GM12875 (cell line): Measurements from ENCODE around the gene IRAK1.

Experiments used
- H3K4me3 ChIP-seq: one replicate; pipeline ENCODE4 v1.5.1; 2011; ENCODE audit warnings: low read depth, low read length, control low read depth
- TF ChIP-seq, protein P1 (sequence below): IDR thresholded peaks from 2 replicates; pipeline ENCODE4 v1.5.1; 2011; ENCODE audit warnings: low read depth, mild to moderate bottlenecking, control low read depth, inconsistent platforms, low read length, moderate library complexity, borderline replicate concordance; ENCODE audit not compliant: insufficient read depth

Gene IRAK1

DNA sequence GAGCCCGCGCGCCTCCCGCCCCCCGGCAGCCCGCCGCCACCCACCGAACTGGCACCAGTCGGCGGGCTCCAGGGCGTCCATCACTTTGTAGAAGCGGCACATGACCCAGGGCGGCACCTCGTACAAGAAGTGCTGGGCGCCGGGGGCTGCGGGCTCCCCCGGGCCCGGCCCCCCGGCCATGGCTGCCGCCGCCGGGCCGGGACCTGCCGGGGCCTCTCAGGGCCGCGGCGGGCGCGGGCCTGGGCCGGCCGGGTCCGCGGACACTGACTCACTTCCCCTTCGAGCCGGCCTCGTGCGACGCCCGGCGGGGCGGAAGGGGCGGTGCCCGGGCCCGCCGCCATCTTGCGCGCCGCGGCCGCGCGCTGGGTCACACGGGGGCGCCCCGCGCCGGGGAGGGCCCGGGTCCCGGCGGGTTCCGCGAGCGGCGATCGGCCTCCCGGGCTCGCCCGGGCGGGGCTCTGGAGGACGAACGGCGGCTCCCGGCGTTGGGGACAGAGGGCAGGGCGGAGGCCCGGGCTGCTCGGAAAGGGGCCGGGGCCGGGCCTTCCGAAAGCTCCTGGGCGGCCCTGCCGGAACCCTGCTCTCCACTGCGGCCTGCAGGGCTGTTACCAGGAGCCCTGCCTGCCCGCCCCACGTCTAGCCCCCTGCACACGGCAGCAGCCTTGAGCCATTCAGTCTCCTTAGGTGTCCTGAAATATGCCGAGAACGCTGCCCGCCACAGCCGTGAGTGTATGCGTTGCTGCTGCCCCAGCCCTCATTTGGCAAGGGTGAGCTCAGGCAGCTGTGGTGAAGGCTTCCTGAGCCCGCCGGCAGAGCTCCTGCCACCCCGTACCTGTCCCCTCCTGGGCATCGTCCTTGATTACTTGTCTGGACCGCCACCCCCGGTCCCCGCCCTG, at the start of gene IRAK1:
IRAK1 (minus strand) TSS at position 270 of the 896 bp plus-strand sequence; CDS start at position 180, 90 bp downstream.
- H3K4me3 ChIP-seq, result peak within 1 kb of the TSS; percentile 71
- TF ChIP-seq, protein P1, sequence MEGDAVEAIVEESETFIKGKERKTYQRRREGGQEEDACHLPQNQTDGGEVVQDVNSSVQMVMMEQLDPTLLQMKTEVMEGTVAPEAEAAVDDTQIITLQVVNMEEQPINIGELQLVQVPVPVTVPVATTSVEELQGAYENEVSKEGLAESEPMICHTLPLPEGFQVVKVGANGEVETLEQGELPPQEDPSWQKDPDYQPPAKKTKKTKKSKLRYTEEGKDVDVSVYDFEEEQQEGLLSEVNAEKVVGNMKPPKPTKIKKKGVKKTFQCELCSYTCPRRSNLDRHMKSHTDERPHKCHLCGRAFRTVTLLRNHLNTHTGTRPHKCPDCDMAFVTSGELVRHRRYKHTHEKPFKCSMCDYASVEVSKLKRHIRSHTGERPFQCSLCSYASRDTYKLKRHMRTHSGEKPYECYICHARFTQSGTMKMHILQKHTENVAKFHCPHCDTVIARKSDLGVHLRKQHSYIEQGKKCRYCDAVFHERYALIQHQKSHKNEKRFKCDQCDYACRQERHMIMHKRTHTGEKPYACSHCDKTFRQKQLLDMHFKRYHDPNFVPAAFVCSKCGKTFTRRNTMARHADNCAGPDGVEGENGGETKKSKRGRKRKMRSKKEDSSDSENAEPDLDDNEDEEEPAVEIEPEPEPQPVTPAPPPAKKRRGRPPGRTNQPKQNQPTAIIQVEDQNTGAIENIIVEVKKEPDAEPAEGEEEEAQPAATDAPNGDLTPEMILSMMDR, result 0 out of 2 replicates have a peak, but pooled peaks have one; percentile 2

DNA sequence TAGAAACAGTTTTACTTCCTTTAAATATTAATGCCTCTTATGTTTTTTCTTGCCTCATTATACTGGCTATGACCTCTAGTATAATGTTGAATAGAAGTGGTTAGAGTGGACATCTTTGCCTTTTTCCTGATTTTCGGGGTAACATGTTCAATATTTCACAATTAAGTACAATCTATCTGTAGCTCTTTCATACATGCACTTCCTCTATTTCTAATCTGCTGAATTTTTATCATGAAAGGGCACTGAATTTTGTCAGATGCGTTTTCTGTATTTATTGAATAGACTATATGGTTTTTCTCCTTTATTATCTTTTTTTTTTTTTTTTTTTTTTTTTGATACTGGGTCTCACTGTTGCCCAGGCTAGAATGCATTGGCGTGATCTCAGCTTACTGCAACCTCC, 48.9 kb upstream of the IRAK1 start:
- no peak overlapping the region for H3K4me3 ChIP-seq
- TF ChIP-seq, protein P1, result no peak

DNA sequence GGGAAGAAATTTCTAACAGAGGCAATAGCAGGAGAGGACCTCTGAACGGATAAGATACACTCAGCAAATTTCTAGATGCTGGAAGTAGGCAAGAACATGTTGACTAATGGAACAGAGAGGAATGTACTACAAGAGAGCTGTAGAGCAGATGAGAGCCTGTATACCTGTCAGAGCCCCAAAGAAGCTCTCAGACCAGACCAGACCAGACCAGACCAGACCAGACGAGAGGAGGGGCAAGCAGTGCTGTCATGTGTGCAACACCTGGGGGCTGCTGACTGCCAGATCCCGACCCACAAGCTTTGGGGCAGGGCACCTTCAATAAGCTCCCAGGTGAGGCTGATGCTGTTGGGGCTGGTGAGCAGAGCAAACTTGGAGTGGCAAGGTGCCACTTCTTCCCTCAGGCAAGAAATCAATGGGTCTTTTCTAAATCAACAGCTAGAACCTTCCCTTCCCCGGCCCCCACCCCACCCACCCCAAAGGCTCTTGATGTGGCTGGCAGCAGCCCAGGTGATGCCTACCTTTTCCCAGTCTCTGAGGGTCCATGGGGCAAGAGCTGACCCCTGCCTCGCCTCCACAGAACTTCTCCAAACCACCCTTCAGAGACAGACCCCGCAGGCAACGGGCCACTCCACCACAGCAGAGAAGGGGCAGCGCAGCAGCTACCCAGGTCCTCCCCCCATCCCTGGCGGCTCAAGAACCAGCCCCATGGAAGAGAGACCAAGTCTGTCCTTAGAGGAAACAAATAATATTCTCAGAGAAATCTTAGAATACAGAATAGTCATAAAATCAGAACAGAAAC, 45.1 kb upstream of the IRAK1 start:
- no peak overlapping the region for H3K4me3 ChIP-seq
- TF ChIP-seq, protein P1, result no peak

DNA sequence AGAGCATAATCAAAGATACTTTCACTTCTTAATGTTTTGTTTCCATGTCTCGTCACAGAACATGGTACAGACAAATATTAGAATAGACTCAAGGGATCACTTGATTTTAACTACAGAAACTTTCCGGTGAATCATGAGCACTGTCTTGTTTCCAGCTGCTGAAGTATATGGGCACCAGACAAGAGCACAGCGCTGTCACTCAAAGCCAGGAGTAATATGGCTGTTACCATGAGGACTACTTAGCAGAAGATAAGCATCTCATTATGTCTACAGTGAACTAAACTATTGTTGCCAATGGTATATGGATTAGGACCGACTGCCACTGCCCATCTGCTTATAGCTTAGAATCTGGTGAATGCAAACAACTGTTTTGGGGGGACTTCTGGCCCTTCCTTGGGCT, 43.5 kb upstream of the IRAK1 start:
- H3K4me3 ChIP-seq, result no peak overlapping the region
- TF ChIP-seq, protein P1, result no peak

DNA sequence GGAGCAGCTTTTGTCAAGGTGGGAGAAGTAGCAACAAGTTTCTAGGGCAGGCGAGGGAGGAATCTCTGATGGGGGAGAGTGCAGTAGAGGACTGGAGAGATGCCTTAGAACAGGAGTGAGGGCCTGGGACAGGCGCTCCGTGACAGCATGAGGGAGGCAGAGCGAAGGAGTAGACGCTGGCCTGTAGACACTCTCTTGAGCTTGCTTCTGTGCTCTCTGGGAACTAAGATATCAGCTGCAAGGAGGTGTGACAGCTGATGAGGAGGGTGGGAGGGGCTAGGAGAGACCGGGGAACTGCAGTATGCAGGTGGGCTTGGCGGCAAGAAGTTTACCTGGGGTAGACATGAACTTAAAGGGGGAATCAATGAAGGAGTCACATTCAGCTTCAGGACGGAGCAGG, 42.1 kb upstream of the IRAK1 start:
- H3K4me3 ChIP-seq, result no peak overlapping the region
- TF ChIP-seq, protein P1, result no peak

- TF ChIP-seq, protein P1, result no peak
- H3K4me3 ChIP-seq, result no peak overlapping the region
Measured at GRCh38 chrX:154059729-154060245, 40.1 kb upstream of the IRAK1 start.
